K562 (cell line): ENCODE data around the gene CRB2. TPM values are rescaled to one million over a fixed set of nuclear protein-coding genes. Genes with fewer than 3 reads are reported as not detected.

Source experiments
- ARID2 ChIP-seq: fragments of 450-650 bp; IDR thresholded peaks from 2 replicates; pipeline ENCODE4 v1.6.1; 2017; ENCODE audit warnings: antibody characterized with exemption, mild to moderate bottlenecking
- DIDO1 ChIP-seq: fragments of 450-650 bp; IDR thresholded peaks from 2 replicates; pipeline ENCODE4 v1.6.1; 2016; ENCODE audit warnings: low read depth, missing biosample characterization, missing genetic modification characterization
- ELF4 ChIP-seq: fragments of 450-650 bp; formaldehyde crosslinking; IDR thresholded peaks from 2 replicates; pipeline ENCODE4 v1.4.0; 2022; ENCODE audit warnings: missing genetic modification characterization
- FOSL1 ChIP-seq: fragments of 200-800 bp; sonication (Bioruptor generic); conservative IDR thresholded peaks from 2 replicates; pipeline ENCODE4 v1.6.1; 2016; ENCODE audit warnings: missing genetic modification characterization, missing compliant biosample characterization
- FOXJ3 ChIP-seq: sonication (generic); formaldehyde crosslinking; IDR thresholded peaks from 2 replicates; pipeline ENCODE4 v1.4.0; 2020; ENCODE audit warnings: mild to moderate bottlenecking, missing genetic modification reagents
- MCM7 ChIP-seq, 2 experiments: fragments of 450-650 bp; IDR thresholded peaks; 2 replicates each; pipeline ENCODE4 v1.6.1; 2016 to 2018
- MEIS2 ChIP-seq: fragments of 450-650 bp; IDR thresholded peaks from 2 replicates; pipeline ENCODE4 v1.6.1; 2014; ENCODE audit warnings: mild to moderate bottlenecking; ENCODE audit not compliant: partially characterized antibody
- MTA3 ChIP-seq: fragments of 450-650 bp; formaldehyde crosslinking; IDR thresholded peaks from 2 replicates; pipeline ENCODE4 v1.6.1; 2017; ENCODE audit warnings: mild to moderate bottlenecking, borderline replicate concordance
- NCOA2 ChIP-seq, 2 experiments: fragments of 450-650 bp; IDR thresholded peaks; 2 replicates each; pipeline ENCODE4 v1.6.1; 2018; ENCODE audit warnings: mild to moderate bottlenecking in 2 of 2, moderate library complexity in 1 of 2; ENCODE audit not compliant: partially characterized antibody in 2 of 2
- NR2C1 ChIP-seq, 2 experiments: fragments of 450-650 bp; IDR thresholded peaks; 2 replicates each; pipeline ENCODE4 v1.6.1; 2017; ENCODE audit warnings: mild to moderate bottlenecking in 2 of 2, antibody characterized with exemption in 1 of 2, inconsistent platforms in 1 of 2, missing compliant biosample characterization in 1 of 2, missing genetic modification characterization in 1 of 2
- RBM14 ChIP-seq: fragments of 200-400 bp; formaldehyde crosslinking; IDR thresholded peaks from 2 replicates; pipeline ENCODE4 v1.6.1; 2018; ENCODE audit warnings: low read depth, mild to moderate bottlenecking, low read length, moderate library complexity, borderline replicate concordance; ENCODE audit not compliant: insufficient read depth
- TCFL5 ChIP-seq: fragments of 250-450 bp; sonication (Bioruptor Pico); conservative IDR thresholded peaks from 2 replicates; pipeline ENCODE4 v1.6.1; 2021; ENCODE audit warnings: mild to moderate bottlenecking, moderate library complexity, matching md5 sums
- ZBTB7A ChIP-seq: IDR thresholded peaks from 2 replicates; pipeline ENCODE4 v1.6.1; 2011; ENCODE audit warnings: low read depth, mild to moderate bottlenecking, low read length, moderate library complexity, borderline replicate concordance; ENCODE audit not compliant: control insufficient read depth
- ZNF224 ChIP-seq: sonication (generic); formaldehyde crosslinking; IDR thresholded peaks from 2 replicates; pipeline ENCODE4 v1.8.0; 2022; ENCODE audit warnings: mild to moderate bottlenecking, missing genetic modification reagents
- ZNF766 ChIP-seq: fragments of 200-800 bp; sonication (Bioruptor generic); conservative IDR thresholded peaks from 2 replicates; pipeline ENCODE4 v1.6.1; 2016; ENCODE audit warnings: missing genetic modification characterization, missing compliant biosample characterization
- polyA plus RNA-seq, 8 experiments: library from polyadenylated mRNA; depleted of rRNA in 4 of 8; stranded (reverse) in 5 of 8; unstranded in 3 of 8; fragments of >200 nt; fragmentation: Nextera tagmentation in 2 of 8; fragmentation: Illumina TruSeq in 1 of 8; extraction: Ambion mirVana in 2 of 8; extraction: Trizol in 1 of 8; gene quantifications; 2 replicates each; pipeline versions ENCODE4 v1.2.1 to v1.2.3, GENCODE V29; 2011 to 2014; ENCODE audit warnings: inconsistent platforms in 1 of 8, missing spikeins in 1 of 8
- total RNA-seq, 7 experiments: library from RNA; depleted of rRNA in 6 of 7; stranded (reverse); fragments of >200 nt in 6 of 7; fragmentation: Illumina TruSeq in 2 of 7; extraction: Trizol in 2 of 7; gene quantifications; 2 replicates each; pipeline versions ENCODE4 v1.2.1 to v1.2.3, GENCODE V29; 2011 to 2021; ENCODE audit warnings: low replicate concordance in 1 of 7
- TF ChIP-seq, protein P1 (sequence below): fragments of 450-650 bp; IDR thresholded peaks from 2 replicates; pipeline ENCODE4 v1.6.1; 2016; ENCODE audit warnings: missing biosample characterization, missing genetic modification characterization
- TF ChIP-seq, protein P2 (sequence below): fragments of 450-650 bp; formaldehyde crosslinking; IDR thresholded peaks from 2 replicates; pipeline ENCODE4 v1.4.0; 2022; ENCODE audit warnings: missing genetic modification characterization
- TF ChIP-seq, protein P3 (sequence below): fragments of 250-450 bp; sonication (Bioruptor Pico); IDR thresholded peaks from 2 replicates; pipeline ENCODE4 v1.8.0; 2021; ENCODE audit warnings: moderate library complexity, mild to moderate bottlenecking, inconsistent platforms
- TF ChIP-seq, protein P4 (sequence below): fragments of 450-650 bp; IDR thresholded peaks from 2 replicates; pipeline ENCODE4 v1.6.1; 2016
- TF ChIP-seq, protein P5 (sequence below): fragments of 200-800 bp; sonication (Bioruptor generic); IDR thresholded peaks from 2 replicates; pipeline ENCODE4 v1.6.1; 2017; ENCODE audit warnings: missing genetic modification characterization, missing compliant biosample characterization

The CRB2 gene
- total and polyA plus RNA-seq, 9 of the 15 experiments (the other 6 are each of a cell fraction or from before 2014, with no cell fraction given) = 0.13 to 1.2 (median 0.25) TPM; not detected in 2

DNA sequence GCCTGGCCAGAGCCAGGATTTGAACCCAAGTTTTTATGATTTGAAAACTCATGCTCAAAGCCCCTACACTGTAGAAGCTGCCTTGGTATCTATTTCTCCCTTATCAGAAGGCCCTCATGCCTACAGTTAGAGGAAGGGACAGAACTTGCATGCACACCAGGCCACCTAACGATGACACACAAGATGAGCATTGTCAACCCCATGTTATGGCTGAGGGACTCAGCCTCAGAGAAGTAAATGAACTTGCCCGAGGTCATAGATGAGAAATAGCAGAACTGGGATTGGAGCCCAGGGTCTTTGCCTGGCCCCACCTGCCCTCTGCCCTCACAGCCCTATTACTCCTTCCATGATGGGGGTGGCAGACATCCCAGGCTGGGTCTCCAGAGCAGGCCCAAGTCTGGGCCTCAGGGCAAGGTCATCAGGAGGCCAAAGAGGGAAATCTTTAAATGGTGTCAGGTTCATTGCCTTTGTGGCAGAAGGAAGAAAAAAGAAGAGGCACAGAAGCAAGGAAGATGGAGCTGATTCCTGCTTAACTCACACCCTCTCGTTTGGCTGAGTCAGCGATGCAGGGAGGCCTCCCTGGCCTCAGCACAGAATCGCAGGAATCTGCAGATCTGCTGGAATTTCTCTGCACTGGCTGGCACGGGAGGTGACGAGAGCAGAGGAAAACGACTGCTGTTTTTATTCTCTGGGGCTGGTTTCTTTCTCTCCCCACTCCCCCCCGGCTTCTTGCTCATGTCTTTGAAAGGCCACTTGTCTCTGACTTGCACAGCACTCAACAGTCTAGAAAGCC, 20.6 kb upstream of the CRB2 start (continued):
- TF ChIP-seq ZNF224 (CRISPR knock-in tag) (no peak), FOXJ3 (CRISPR knock-in tag) (no peak), MEIS2 (no peak), TCFL5 (CRISPR knock-in tag) (no peak), RBM14 (no peak), ARID2 (no peak), ZNF766 (CRISPR knock-in tag) (0 out of 2 replicates have a peak, but pooled peaks have one; percentile 49), FOSL1 (tag) (peak; percentile 30; the same call in 1 of the 2 replicates), MTA3 (0 out of 2 replicates have a peak, but pooled peaks have one; percentile 32), ELF4 (CRISPR knock-in tag) (no peak), MCM7 (IDR thresholded peaks at IDR 0.05) (no peak), ZBTB7A (0 out of 2 replicates have a peak, but pooled peaks have one; percentile 32), NR2C1 (IDR thresholded peaks at IDR 0.05) (no peak), NR2C1 (tag; IDR thresholded peaks at IDR 0.05) (0 out of 2 replicates have a peak, but pooled peaks have one; percentile 35), NCOA2 (IDR thresholded peaks at IDR 0.05; ENCODE audit: partially characterized antibody in 2 of 2) (no peak), DIDO1 (no peak)
- TF ChIP-seq, protein P1, sequence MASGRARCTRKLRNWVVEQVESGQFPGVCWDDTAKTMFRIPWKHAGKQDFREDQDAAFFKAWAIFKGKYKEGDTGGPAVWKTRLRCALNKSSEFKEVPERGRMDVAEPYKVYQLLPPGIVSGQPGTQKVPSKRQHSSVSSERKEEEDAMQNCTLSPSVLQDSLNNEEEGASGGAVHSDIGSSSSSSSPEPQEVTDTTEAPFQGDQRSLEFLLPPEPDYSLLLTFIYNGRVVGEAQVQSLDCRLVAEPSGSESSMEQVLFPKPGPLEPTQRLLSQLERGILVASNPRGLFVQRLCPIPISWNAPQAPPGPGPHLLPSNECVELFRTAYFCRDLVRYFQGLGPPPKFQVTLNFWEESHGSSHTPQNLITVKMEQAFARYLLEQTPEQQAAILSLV (tag) = no peak
- TF ChIP-seq, protein P2, sequence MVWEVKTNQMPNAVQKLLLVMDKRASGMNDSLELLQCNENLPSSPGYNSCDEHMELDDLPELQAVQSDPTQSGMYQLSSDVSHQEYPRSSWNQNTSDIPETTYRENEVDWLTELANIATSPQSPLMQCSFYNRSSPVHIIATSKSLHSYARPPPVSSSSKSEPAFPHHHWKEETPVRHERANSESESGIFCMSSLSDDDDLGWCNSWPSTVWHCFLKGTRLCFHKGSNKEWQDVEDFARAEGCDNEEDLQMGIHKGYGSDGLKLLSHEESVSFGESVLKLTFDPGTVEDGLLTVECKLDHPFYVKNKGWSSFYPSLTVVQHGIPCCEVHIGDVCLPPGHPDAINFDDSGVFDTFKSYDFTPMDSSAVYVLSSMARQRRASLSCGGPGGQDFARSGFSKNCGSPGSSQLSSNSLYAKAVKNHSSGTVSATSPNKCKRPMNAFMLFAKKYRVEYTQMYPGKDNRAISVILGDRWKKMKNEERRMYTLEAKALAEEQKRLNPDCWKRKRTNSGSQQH (CRISPR knock-in tag) = no peak
- TF ChIP-seq, protein P3, sequence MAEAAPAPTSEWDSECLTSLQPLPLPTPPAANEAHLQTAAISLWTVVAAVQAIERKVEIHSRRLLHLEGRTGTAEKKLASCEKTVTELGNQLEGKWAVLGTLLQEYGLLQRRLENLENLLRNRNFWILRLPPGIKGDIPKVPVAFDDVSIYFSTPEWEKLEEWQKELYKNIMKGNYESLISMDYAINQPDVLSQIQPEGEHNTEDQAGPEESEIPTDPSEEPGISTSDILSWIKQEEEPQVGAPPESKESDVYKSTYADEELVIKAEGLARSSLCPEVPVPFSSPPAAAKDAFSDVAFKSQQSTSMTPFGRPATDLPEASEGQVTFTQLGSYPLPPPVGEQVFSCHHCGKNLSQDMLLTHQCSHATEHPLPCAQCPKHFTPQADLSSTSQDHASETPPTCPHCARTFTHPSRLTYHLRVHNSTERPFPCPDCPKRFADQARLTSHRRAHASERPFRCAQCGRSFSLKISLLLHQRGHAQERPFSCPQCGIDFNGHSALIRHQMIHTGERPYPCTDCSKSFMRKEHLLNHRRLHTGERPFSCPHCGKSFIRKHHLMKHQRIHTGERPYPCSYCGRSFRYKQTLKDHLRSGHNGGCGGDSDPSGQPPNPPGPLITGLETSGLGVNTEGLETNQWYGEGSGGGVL (CRISPR knock-in tag) = no peak
- TF ChIP-seq, protein P4, sequence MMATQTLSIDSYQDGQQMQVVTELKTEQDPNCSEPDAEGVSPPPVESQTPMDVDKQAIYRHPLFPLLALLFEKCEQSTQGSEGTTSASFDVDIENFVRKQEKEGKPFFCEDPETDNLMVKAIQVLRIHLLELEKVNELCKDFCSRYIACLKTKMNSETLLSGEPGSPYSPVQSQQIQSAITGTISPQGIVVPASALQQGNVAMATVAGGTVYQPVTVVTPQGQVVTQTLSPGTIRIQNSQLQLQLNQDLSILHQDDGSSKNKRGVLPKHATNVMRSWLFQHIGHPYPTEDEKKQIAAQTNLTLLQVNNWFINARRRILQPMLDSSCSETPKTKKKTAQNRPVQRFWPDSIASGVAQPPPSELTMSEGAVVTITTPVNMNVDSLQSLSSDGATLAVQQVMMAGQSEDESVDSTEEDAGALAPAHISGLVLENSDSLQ = peak; percentile 51
- TF ChIP-seq, protein P5, sequence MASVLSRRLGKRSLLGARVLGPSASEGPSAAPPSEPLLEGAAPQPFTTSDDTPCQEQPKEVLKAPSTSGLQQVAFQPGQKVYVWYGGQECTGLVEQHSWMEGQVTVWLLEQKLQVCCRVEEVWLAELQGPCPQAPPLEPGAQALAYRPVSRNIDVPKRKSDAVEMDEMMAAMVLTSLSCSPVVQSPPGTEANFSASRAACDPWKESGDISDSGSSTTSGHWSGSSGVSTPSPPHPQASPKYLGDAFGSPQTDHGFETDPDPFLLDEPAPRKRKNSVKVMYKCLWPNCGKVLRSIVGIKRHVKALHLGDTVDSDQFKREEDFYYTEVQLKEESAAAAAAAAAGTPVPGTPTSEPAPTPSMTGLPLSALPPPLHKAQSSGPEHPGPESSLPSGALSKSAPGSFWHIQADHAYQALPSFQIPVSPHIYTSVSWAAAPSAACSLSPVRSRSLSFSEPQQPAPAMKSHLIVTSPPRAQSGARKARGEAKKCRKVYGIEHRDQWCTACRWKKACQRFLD (CRISPR knock-in tag) = 0 out of 2 replicates have a peak, but pooled peaks have one; percentile 35
